ENCODE measurements around the gene ROS1.

DNA sequence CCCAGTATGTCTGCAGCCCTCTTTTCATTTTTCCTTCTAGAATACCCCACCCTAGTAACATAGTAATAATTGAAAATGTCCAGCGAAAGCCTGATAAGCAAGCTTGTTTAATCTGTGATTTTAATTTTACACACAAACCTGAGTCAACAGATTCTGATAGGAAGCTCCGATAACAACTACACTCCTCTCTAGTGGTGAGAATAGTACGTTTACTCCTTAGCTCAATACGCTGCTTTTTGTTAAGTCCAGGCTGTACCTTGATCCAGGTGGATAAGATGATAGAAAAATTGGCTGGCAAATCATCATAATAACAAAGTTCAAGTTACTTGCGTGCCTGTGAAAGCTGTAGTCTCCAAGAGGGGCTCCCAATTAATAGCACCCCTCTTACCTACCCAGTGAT, 31.3 kb upstream of the ROS1 start:
- TF ChIP-seq, protein P1, sequence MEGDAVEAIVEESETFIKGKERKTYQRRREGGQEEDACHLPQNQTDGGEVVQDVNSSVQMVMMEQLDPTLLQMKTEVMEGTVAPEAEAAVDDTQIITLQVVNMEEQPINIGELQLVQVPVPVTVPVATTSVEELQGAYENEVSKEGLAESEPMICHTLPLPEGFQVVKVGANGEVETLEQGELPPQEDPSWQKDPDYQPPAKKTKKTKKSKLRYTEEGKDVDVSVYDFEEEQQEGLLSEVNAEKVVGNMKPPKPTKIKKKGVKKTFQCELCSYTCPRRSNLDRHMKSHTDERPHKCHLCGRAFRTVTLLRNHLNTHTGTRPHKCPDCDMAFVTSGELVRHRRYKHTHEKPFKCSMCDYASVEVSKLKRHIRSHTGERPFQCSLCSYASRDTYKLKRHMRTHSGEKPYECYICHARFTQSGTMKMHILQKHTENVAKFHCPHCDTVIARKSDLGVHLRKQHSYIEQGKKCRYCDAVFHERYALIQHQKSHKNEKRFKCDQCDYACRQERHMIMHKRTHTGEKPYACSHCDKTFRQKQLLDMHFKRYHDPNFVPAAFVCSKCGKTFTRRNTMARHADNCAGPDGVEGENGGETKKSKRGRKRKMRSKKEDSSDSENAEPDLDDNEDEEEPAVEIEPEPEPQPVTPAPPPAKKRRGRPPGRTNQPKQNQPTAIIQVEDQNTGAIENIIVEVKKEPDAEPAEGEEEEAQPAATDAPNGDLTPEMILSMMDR (IDR thresholded peaks at IDR 0.05 in 2 of 3, conservative IDR thresholded peaks at IDR 0.05 in 1 of 3; ENCODE audit: control insufficient read depth in 2 of 3, extremely low read depth in 1 of 3, insufficient read depth in 1 of 3, low read depth in 3 of 3, low read length in 3 of 3): no peak
- TF ChIP-seq EZH2 (IDR thresholded peaks at IDR 0.05; ENCODE audit: borderline replicate concordance, control insufficient read depth, low read depth, low read length): no peak
- no peak for TF ChIP-seq CHD1 (IDR thresholded peaks at IDR 0.05; ENCODE audit: low read depth, low read length)
- no peak for TF ChIP-seq POLR2A (IDR thresholded peaks at IDR 0.05; ENCODE audit: low read depth, low read length)
- no peak for TF ChIP-seq TAF1 (IDR thresholded peaks at IDR 0.05; ENCODE audit: borderline replicate concordance, low read depth, low read length)
- TF ChIP-seq FOS (IDR thresholded peaks at IDR 0.05; ENCODE audit: borderline replicate concordance, extremely low read depth, insufficient read length): no peak
- no peak for TF ChIP-seq SP1 (IDR thresholded peaks at IDR 0.05; ENCODE audit: low read depth, low read length)

All from GM12878 (cell line).